ENCODE results near the gene TNS2. TPM values are rescaled to one million over a fixed set of nuclear protein-coding genes. Genes with fewer than 3 reads are reported as not detected.

Gene TNS2
- total RNA-seq, 1 donor from 2014 or later = 15.4 TPM

DNA sequence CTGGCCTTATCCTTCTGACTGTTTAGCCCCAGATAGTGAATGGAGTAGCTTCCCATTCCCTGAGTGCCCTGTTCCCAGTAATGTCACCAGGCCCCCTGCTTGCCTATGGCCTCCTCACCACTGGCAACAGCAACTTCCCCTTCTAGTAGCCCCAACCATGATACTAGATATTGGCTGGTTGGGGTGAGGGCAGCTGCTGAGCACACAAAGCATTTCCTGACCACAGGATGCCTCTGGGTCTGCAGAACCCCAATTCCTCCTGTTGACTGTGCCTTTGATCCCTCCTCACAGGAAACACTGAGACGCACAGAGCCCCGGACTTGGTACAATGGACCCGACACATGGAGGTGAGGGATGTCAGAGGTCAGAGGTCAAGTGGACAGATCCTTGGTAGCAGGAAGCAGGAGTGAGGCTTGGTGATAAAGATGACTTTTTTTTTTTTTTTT, 54.0 kb downstream of the TNS2 start:
- Histone ChIP-seq H3K79me2 (ENCODE audit: insufficient read depth, low read length) (no peaks in the 10 kb centered on the region), H3K9ac (ENCODE audit: low read length) (no peak overlapping the region), H3K27ac (ENCODE audit: low read depth, low read length) (no peak overlapping the region), H3K4me2 (ENCODE audit: low read length) (no peak overlapping the region), H3K4me1 (ENCODE audit: insufficient read depth, low read length) (peaks cover 5% of the 10 kb centered on the region), H3K36me3 (ENCODE audit: insufficient read depth, low read length) (no peaks in the 10 kb centered on the region), H3K4me3 (ENCODE audit: insufficient read depth, low read depth, low read length) (no peak overlapping the region), H4K20me1 (ENCODE audit: insufficient read depth, low read length) (no peaks in the 10 kb centered on the region), H2AFZ (ENCODE audit: low read depth, low read length) (no peak overlapping the region), H3K9me3 (ENCODE audit: insufficient read depth, low read depth, low read length) (no peaks in the 10 kb centered on the region), H3K27me3 (ENCODE audit: insufficient read depth, low read length) (no peaks in the 10 kb centered on the region)
- Mint-ChIP-seq H3K4me3 (ENCODE audit: unreplicated experiment) (no peak overlapping the region), H3K9me3 (ENCODE audit: unreplicated experiment) (no peaks in the 10 kb centered on the region), H3K27me3 (ENCODE audit: low read depth, unreplicated experiment) (peaks cover 11% of the 10 kb centered on the region), H3K4me1 (ENCODE audit: low read depth, unreplicated experiment) (peaks cover 8% of the 10 kb centered on the region), H3K36me3 (ENCODE audit: low read depth, unreplicated experiment) (no peaks in the 10 kb centered on the region), H3K27ac (ENCODE audit: unreplicated experiment) (no peak overlapping the region)
- TF ChIP-seq EZH2 (IDR thresholded peaks at IDR 0.05; ENCODE audit: insufficient read depth, low read length) = no peak
- TF ChIP-seq, protein P1, sequence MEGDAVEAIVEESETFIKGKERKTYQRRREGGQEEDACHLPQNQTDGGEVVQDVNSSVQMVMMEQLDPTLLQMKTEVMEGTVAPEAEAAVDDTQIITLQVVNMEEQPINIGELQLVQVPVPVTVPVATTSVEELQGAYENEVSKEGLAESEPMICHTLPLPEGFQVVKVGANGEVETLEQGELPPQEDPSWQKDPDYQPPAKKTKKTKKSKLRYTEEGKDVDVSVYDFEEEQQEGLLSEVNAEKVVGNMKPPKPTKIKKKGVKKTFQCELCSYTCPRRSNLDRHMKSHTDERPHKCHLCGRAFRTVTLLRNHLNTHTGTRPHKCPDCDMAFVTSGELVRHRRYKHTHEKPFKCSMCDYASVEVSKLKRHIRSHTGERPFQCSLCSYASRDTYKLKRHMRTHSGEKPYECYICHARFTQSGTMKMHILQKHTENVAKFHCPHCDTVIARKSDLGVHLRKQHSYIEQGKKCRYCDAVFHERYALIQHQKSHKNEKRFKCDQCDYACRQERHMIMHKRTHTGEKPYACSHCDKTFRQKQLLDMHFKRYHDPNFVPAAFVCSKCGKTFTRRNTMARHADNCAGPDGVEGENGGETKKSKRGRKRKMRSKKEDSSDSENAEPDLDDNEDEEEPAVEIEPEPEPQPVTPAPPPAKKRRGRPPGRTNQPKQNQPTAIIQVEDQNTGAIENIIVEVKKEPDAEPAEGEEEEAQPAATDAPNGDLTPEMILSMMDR (IDR thresholded peaks at IDR 0.05; ENCODE audit: insufficient read depth, low read depth, low read length) = no peak
- DNase-seq (ENCODE audit: low read depth) = no peak
- FAIRE-seq = no peak

DNA sequence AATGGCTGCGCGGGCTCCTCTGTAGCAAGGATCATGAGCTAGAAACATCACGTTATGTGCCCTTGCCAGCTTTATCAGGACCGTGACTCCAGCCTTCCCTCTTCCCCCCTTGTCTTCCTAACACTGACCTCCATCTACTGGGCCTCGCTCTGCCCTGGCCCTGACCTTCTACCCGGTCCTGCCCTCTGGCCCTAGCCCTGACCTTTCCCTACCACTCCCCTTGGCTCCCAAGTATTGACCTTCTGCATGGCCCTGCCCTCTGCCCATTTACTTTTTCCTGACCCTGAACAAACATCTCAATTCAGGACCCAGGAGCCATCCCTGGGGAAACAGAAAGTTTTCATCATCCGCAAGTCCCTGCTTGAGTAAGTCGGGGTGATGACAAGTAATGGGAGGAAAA, 55.4 kb downstream of the TNS2 start:
- no peaks in the 10 kb centered on the region for H3K27me3 ChIP-seq (ENCODE audit: insufficient read depth, low read length)

More for the DNA sequence above, 55.4 kb downstream of the TNS2 start:
- Mint-ChIP-seq H3K36me3 (ENCODE audit: low read depth, unreplicated experiment) (no peaks in the 10 kb centered on the region), H3K4me3 (ENCODE audit: unreplicated experiment) (no peak overlapping the region), H3K9me3 (ENCODE audit: unreplicated experiment) (no peaks in the 10 kb centered on the region), H3K27me3 (ENCODE audit: low read depth, unreplicated experiment) (peaks cover 11% of the 10 kb centered on the region), H3K27ac (ENCODE audit: unreplicated experiment) (no peak overlapping the region), H3K4me1 (ENCODE audit: low read depth, unreplicated experiment) (peaks cover 3% of the 10 kb centered on the region)
- no peaks in the 10 kb centered on the region for H3K4me1 ChIP-seq (ENCODE audit: insufficient read depth, low read length)
- H3K9ac ChIP-seq (ENCODE audit: low read length) = no peak overlapping the region
- DNase-seq (ENCODE audit: low read depth) (no peak), FAIRE-seq (no peak)
- H3K9me3 ChIP-seq (ENCODE audit: insufficient read depth, low read depth, low read length) = no peaks in the 10 kb centered on the region
- no peak overlapping the region for H2AFZ ChIP-seq (ENCODE audit: low read depth, low read length)
- no peak overlapping the region for H3K4me2 ChIP-seq (ENCODE audit: low read length)
- no peak overlapping the region for H3K27ac ChIP-seq (ENCODE audit: low read depth, low read length)
- H3K4me3 ChIP-seq (ENCODE audit: insufficient read depth, low read depth, low read length) = no peak overlapping the region
- H3K79me2 ChIP-seq (ENCODE audit: insufficient read depth, low read length) = no peaks in the 10 kb centered on the region
- no peaks in the 10 kb centered on the region for H4K20me1 ChIP-seq (ENCODE audit: insufficient read depth, low read length)
- no peaks in the 10 kb centered on the region for H3K36me3 ChIP-seq (ENCODE audit: insufficient read depth, low read length)
- TF ChIP-seq, protein P1 (IDR thresholded peaks at IDR 0.05; ENCODE audit: insufficient read depth, low read depth, low read length) = no peak
- no peak for TF ChIP-seq EZH2 (IDR thresholded peaks at IDR 0.05; ENCODE audit: insufficient read depth, low read length)

Data from astrocyte (in vitro differentiated cells and primary cell).